Measurements from ENCODE around the gene FADS6. TPM values are rescaled to one million over a fixed set of nuclear protein-coding genes. Genes with fewer than 3 reads are reported as not detected.

Gene FADS6
- total RNA-seq, 1 donor from 2014 or later: not detected

DNA sequence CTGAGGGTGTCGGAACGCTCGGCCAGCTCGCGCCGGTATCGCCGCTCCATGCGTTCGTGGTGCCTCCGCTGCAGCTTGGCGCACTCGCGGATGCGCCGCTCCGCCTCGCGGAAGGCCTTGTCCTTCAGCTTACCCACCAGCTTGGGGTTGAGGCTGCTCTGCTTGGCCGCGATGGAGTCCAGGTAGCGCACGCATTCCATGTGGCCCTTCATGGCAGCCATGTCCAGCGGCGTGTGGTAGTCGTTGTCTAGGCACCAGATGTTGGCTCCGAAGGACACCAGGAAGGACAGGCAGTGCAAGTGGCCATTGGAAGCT is 26.8 kb upstream of the FADS6 start:
- H3K36me3 Mint-ChIP-seq (ENCODE audit: low read depth, unreplicated experiment): no peaks in the 10 kb centered on the region
- H3K4me3 Mint-ChIP-seq (ENCODE audit: unreplicated experiment): no peak overlapping the region
- no peaks in the 10 kb centered on the region for H3K4me1 Mint-ChIP-seq (ENCODE audit: unreplicated experiment)
- H3K27me3 Mint-ChIP-seq (ENCODE audit: unreplicated experiment): peaks cover 14% of the 10 kb centered on the region
- no peaks in the 10 kb centered on the region for H3K9me3 Mint-ChIP-seq (ENCODE audit: unreplicated experiment)
- TF ChIP-seq, protein P1, sequence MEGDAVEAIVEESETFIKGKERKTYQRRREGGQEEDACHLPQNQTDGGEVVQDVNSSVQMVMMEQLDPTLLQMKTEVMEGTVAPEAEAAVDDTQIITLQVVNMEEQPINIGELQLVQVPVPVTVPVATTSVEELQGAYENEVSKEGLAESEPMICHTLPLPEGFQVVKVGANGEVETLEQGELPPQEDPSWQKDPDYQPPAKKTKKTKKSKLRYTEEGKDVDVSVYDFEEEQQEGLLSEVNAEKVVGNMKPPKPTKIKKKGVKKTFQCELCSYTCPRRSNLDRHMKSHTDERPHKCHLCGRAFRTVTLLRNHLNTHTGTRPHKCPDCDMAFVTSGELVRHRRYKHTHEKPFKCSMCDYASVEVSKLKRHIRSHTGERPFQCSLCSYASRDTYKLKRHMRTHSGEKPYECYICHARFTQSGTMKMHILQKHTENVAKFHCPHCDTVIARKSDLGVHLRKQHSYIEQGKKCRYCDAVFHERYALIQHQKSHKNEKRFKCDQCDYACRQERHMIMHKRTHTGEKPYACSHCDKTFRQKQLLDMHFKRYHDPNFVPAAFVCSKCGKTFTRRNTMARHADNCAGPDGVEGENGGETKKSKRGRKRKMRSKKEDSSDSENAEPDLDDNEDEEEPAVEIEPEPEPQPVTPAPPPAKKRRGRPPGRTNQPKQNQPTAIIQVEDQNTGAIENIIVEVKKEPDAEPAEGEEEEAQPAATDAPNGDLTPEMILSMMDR (IDR thresholded peaks at IDR 0.05; ENCODE audit: unreplicated experiment): no peak
- no peak for DNase-seq (ENCODE audit: low spot score)
- no peak overlapping the region for H3K27ac Mint-ChIP-seq (ENCODE audit: unreplicated experiment)

DNA sequence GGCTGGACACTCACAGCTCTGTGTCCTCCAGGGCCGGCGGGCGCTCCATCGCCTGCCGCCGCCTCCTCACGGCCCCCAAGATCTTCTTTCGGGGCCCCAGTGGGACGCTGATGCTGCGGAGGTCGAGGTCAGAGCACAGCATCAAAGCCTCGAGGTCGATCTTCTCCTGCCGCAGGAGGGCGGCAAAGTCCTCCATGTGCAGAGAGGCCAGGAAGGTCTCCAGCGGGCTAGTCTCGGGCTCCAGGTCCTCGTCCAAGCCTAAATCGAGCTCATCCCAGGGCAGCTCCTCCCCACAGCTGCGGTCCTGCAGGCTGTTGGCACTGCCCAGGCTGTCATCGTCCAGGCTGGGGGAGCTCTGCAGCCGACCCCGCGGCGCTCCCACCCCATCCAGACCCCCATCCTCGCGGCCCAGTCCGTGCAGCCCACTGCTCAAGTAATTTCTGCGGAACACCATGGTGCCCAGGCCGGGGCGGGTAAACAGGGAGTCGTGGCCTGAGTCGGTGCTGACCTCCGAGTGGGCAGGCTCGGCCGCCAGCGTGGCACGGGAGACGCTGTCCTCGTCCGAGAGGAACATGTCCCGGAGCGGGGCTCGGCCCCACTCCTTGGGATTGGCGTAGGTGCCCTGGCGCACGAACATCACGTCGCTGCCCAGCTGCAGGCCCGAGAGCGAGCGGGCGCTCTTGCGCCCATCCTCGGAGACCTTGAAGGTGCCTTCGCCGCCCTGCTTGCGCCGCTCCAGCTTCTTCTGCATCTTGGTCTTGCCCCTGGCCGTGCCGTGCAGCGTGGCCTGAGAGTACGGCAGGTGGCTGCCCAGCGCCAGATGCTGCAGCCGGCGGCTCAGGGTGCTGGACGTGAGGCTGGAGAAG is 26.2 kb upstream of the FADS6 start:
- DNase-seq (ENCODE audit: low spot score): peak; percentile 40
- no peaks in the 10 kb centered on the region for H3K9me3 Mint-ChIP-seq (ENCODE audit: unreplicated experiment)
- no peaks in the 10 kb centered on the region for H3K36me3 Mint-ChIP-seq (ENCODE audit: low read depth, unreplicated experiment)
- peaks cover 9% of the 10 kb centered on the region for H3K27me3 Mint-ChIP-seq (ENCODE audit: unreplicated experiment)
- no peak overlapping the region for H3K27ac Mint-ChIP-seq (ENCODE audit: unreplicated experiment)
- no peak overlapping the region for H3K4me3 Mint-ChIP-seq (ENCODE audit: unreplicated experiment)
- TF ChIP-seq, protein P1 (IDR thresholded peaks at IDR 0.05; ENCODE audit: unreplicated experiment): no peak
- H3K4me1 Mint-ChIP-seq (ENCODE audit: unreplicated experiment): no peaks in the 10 kb centered on the region

DNA sequence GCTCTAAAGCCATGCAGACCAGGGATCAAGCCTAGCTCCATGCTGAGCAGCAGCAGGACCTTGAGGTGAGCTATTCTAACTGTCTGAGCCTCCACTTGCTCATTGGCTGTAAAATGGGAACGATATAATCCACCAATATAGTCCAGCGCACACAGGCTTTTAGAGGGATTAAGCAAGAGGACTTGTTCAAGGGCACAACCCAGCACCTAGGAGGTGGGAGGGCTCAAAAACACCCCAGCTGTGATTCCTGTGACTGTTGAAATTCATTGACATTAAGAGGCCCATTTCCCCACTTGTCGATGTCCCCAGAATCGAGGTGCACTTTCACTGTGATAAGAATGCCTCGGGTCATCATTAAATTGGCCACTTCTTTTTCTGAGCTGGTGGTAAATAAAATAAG is 25.5 kb upstream of the FADS6 start:
- Mint-ChIP-seq H3K36me3 (ENCODE audit: low read depth, unreplicated experiment) (no peaks in the 10 kb centered on the region), H3K27ac (ENCODE audit: unreplicated experiment) (no peak overlapping the region), H3K27me3 (ENCODE audit: unreplicated experiment) (peaks cover 7% of the 10 kb centered on the region), H3K4me1 (ENCODE audit: unreplicated experiment) (no peaks in the 10 kb centered on the region), H3K9me3 (ENCODE audit: unreplicated experiment) (no peaks in the 10 kb centered on the region), H3K4me3 (ENCODE audit: unreplicated experiment) (no peak overlapping the region)
- TF ChIP-seq, protein P1 (IDR thresholded peaks at IDR 0.05; ENCODE audit: unreplicated experiment): no peak
- DNase-seq (ENCODE audit: low spot score): no peak

DNA sequence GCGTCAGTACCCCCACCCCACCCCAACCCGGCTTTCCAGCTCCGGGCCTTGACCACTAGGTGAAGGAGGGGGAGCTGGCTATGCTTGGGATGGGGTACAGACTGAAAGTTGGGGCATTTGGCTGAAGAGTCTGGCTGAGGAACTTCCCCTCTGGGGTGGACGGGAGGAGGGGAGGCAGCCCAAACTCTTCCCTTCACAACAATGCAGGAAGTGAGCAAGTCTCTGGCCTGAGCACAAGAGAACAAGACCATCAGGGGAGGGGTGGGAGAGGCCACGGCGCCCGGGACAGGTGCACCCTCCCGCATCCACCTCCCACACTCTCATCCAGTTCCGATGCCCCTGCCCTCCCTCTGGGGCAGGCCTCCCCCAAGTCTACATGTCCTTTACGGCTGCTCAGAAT is 24.0 kb upstream of the FADS6 start:
- H3K4me3 Mint-ChIP-seq (ENCODE audit: unreplicated experiment): no peak overlapping the region
- peaks cover 8% of the 10 kb centered on the region for H3K27me3 Mint-ChIP-seq (ENCODE audit: unreplicated experiment)
- no peaks in the 10 kb centered on the region for H3K4me1 Mint-ChIP-seq (ENCODE audit: unreplicated experiment)
- TF ChIP-seq, protein P1 (IDR thresholded peaks at IDR 0.05; ENCODE audit: unreplicated experiment): no peak
- no peak overlapping the region for H3K27ac Mint-ChIP-seq (ENCODE audit: unreplicated experiment)
- no peak for DNase-seq (ENCODE audit: low spot score)
- no peaks in the 10 kb centered on the region for H3K9me3 Mint-ChIP-seq (ENCODE audit: unreplicated experiment)
- no peaks in the 10 kb centered on the region for H3K36me3 Mint-ChIP-seq (ENCODE audit: low read depth, unreplicated experiment)

DNA sequence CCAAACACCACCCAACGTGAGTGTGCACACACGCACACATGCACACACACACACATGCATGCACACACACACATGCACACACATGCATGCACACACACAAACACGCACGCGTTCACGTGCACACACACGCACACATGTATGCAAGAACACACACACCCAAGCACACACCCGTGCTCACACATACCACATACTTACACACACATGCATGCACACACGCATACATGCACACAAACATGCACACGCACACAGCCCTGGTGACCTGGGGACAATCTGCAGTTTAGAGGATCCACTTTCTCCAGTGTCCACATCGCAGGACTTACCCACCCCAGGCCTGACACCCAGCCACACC is 23.4 kb upstream of the FADS6 start:
- TF ChIP-seq, protein P1 (IDR thresholded peaks at IDR 0.05; ENCODE audit: unreplicated experiment): no peak
- H3K9me3 Mint-ChIP-seq (ENCODE audit: unreplicated experiment): no peaks in the 10 kb centered on the region
- DNase-seq (ENCODE audit: low spot score): no peak
- no peaks in the 10 kb centered on the region for H3K36me3 Mint-ChIP-seq (ENCODE audit: low read depth, unreplicated experiment)
- no peak overlapping the region for H3K4me3 Mint-ChIP-seq (ENCODE audit: unreplicated experiment)
- H3K27me3 Mint-ChIP-seq (ENCODE audit: unreplicated experiment): peaks cover 8% of the 10 kb centered on the region
- no peak overlapping the region for H3K27ac Mint-ChIP-seq (ENCODE audit: unreplicated experiment)
- H3K4me1 Mint-ChIP-seq (ENCODE audit: unreplicated experiment): no peaks in the 10 kb centered on the region

All from endothelial cell (in vitro differentiated cells).